KBM-7 (cell line): ENCODE measurements around the gene SELENOM.

Source experiments
- DNase-seq: peaks from one replicate; pipeline ENCODE4 v3.0.0-alpha.2; 2015
- in situ Hi-C: fragments of 300-500 bp; cut with MboI; formaldehyde crosslinking; loops from 2 replicates; pipeline ENCODE4 v1.14.3; 2020; ENCODE audit warnings: low sequenced_read_pairs, low pct_unique_long_range_greater_than_20kb, mixed read lengths

Gene SELENOM

DNA sequence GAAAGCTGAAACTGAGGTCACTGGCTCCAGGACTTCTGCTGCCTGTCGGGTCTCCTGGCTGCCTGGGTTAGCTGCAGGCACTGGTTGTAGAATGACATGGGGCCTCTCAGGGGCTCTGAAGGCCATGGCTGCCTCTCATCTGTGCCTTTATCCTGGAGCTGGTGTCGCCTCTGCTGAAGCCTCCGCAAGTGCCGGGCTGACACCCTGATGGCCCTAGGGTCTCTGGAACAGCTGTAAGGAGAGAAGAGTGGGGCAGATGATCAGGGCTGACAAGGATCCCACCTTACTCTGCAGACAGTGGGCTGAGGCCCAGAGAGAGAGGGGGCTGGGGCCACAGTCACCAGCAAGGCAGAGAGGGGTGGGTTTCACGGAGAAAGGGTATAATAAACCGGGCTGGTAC, 28.3 kb upstream of the SELENOM start:
- in situ Hi-C loops: no loop called here

DNA sequence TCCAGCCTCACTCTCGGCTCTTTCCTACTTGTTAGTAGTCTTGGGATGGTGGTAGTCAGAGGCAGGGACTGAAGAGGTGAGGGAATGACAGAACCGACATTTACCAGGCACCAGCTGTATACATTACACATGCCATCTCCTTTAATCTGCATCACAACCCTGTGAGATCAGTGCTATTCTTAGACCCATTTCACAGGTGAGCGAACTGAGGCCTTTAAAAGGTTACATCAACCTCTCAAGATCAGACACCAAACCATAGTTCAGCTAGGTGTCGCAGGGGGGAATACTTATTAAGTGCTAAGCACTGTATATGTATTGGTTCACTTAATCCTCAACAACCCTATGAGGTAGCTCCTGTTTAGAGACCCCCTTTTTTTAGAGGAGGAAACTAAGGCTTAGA, 27.3 kb upstream of the SELENOM start:
- in situ Hi-C loops: no loop called here
- DNase-seq: no peak

More for the DNA sequence above, 28.3 kb upstream of the SELENOM start:
- no peak for DNase-seq

DNA sequence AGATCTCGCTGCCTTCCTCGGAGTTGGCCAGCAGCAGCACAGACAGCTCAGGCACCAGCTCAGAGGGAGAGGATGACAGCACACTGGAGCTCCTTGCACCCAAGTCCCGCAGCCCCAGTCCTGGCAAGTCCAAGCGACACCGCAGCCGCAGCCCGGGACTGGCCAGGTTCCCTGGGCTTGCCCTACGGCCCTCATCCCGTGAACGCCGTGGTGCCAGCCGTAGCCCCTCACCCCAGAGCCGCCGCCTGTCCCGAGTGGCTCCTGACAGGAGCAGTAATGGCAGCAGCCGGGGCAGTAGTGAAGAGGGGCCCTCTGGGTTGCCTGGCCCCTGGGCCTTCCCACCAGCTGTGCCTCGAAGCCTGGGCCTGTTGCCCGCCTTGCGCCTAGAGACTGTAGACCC, 26.5 kb upstream of the SELENOM start:
- in situ Hi-C loops: no loop called here
- DNase-seq: no peak

DNA sequence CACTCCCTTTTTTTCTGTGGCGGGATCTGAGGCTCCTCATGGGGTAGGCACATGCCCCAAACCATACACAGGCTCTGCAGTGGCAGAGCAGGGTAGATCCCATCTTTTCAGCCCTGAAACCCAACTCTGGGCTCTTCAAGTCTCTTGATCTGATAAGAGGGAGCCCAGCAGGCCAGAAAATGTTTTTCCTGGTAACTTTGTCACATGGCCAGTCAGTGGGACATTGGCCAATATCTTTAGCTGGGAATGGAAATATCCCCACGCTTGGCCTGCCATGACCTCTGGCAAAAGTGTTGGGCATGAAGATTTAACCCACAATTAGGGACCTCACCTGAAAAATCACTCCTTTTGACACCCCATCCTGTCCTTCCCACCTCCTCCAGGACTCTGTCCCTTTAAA, 23.5 kb upstream of the SELENOM start:
- DNase-seq: no peak
- in situ Hi-C loops: no loop called here

DNA sequence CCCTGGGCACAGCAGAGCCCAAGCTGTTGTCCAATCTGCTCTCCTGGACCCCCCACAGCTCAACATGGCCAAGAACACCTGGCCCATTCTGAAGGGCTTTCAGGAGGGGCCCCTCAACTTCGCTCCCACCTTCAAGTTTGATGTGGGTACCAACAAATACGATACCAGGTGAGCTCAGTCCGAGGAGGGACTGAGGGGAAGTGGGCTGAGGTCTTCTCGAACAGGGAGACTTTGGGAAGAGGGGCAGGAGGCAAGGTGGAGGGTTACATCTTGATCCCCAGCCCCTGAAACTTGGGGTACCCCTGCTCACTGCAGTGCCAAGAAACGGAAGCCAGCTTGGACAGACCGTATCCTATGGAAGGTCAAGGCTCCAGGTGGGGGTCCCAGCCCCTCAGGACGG, 20.8 kb upstream of the SELENOM start:
- in situ Hi-C loops: no loop called here
- DNase-seq: no peak

DNA sequence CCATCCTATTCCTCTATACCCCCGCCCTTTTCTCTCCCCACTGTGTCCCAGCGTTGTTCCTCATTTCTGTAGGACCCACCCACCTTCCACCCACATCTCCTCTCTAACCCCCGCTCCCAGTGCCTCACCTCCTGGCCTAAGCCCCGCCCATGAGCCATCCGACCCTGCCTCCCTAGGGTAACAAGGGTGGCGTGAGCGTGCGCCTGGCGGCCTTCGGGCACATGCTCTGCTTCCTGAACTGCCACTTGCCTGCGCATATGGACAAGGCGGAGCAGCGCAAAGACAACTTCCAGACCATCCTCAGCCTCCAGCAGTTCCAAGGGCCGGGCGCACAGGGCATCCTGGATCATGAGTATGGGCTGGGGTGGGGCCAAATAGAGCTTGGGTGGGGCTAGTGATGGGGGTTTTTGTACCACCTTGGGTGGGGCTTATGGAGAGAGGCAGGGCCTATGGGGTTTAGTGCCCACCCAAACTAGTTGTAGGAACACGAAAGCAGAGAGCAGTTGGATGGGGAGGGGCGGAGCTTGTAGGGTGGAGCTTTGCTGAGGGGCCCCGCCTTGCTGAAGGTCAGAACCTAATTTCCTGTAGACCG, 19.9 kb upstream of the SELENOM start:
- peak; percentile 11 for DNase-seq
- in situ Hi-C loops: no loop called here

DNA sequence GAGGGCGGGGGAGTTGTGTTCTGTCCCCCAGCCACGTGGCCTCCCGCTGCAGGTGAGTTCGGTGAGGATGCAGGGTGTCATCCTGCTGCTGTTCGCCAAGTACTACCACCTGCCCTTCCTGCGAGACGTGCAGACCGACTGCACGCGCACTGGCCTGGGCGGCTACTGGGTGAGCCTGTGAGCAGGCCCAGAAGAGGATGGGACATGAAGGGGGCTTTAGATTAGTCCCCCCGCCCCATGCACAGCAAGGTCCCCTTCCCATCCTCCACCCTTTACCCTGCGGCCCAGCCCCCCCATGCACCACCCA, 19.5 kb upstream of the SELENOM start:
- in situ Hi-C loops: no loop called here
- no peak for DNase-seq

DNA sequence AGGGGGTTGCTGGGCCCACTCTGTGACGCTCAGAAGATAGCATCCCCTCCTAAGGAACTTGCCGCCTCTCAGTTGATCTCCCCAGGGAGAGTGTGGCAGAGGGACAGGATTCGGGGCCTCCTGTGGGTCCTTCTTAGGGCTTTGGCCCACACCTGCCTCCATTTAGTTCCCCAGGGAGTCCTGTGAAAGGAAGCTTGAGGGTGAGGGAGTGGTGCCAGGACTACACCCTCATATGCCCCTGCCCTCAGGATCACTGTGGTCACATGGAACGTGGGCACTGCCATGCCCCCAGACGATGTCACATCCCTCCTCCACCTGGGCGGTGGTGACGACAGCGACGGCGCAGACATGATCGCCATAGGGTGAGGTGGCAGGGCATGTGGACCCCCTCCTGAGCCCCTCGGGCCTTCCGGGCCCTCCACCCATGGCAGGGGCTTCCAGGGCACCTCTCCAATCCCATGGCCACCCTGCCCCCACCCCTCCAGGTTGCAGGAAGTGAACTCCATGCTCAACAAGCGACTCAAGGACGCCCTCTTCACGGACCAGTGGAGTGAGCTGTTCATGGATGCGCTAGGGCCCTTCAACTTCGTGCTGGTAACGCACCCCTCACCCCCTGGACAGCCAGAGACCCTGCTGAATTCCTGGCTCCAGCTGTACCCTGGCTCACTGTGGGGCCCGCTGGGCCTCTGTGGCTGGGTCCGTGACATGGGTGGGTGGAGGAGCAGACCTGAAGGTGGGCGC, 18.9 kb upstream of the SELENOM start:
- no peak for DNase-seq
- in situ Hi-C loops: no loop called here

DNA sequence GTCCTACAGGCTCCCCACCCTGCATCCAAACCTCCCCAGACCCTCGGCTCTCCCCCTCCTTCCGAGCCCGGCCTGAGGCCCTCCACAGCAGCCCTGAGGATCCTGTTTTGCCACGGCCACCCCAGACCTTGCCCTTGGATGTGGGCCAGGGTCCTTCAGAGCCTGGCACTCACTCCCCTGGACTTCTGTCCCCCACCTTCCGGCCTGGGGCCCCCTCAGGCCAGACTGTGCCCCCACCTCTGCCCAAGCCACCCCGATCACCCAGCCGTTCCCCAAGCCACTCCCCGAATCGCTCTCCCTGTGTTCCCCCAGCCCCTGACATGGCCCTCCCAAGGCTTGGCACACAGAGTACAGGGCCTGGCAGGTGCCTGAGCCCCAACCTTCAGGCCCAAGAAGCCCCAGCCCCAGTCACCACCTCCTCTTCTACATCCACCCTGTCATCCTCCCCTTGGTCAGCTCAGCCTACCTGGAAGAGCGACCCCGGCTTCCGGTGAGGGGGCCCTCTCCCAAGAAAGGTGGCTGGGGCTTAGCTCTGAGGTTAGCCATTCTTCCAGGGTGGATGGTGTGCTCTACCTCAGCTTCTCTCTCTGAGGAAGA, 18.3 kb upstream of the SELENOM start:
- in situ Hi-C loops: no loop called here

DNA sequence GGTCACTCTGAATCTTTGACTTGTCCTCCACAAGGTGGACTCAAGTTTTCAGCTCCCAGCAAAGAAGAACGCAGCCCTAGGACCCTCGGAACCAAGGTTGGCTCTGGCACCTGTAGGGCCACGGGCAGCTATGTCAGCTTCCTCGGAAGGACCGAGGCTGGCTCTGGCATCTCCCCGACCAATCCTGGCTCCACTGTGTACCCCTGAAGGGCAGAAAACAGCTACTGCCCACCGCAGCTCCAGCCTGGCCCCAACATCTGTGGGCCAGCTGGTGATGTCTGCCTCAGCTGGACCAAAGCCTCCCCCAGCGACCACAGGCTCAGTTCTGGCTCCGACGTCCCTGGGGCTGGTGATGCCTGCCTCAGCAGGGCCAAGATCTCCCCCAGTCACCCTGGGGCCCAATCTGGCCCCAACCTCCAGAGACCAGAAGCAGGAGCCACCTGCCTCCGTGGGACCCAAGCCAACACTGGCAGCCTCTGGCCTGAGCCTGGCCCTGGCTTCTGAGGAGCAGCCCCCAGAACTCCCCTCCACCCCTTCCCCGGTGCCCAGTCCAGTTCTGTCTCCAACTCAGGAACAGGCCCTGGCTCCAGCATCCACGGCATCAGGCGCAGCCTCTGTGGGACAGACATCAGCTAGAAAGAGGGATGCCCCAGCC, 17.6 kb upstream of the SELENOM start:
- in situ Hi-C loops: no loop called here
- DNase-seq: no peak

More for the DNA sequence above, 18.3 kb upstream of the SELENOM start:
- no peak for DNase-seq

DNA sequence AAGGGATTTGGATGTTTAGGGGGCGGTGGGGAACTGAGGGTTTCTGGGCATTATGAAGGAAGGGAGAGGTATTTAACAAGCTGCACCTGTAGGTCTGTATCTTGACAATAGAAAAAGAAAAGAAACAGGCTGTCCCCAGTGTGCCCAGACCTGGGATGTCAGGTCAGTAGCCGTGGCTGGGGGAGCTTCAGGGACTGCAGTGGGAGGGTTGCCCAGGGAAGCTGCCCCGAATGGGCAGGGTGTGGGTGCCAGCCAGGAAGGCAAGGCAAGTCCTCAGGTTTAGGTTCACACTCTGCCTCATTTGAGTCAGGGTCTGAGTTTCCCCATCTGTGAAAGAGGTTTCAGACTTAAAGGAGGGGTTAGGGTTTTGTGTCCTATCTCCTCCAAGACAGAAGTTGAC, 16.9 kb upstream of the SELENOM start:
- DNase-seq: no peak
- in situ Hi-C loops: no loop called here

DNA sequence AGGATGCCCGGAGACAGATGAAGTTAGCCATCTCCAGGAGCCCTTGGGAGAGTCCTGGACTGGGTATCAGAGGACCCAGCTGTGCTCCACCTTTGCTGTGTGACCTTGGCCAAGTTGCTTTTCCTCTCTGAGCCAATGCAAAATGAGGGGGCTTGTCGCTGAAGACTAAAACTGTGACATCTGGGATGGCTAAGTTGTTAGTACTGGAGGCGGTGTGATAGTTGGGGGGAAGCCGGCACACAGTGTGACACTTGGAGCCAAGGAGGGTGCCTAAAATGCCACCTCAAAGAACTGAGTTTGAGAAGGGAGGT, 15.9 kb upstream of the SELENOM start:
- in situ Hi-C loops: no loop called here
- no peak for DNase-seq

DNA sequence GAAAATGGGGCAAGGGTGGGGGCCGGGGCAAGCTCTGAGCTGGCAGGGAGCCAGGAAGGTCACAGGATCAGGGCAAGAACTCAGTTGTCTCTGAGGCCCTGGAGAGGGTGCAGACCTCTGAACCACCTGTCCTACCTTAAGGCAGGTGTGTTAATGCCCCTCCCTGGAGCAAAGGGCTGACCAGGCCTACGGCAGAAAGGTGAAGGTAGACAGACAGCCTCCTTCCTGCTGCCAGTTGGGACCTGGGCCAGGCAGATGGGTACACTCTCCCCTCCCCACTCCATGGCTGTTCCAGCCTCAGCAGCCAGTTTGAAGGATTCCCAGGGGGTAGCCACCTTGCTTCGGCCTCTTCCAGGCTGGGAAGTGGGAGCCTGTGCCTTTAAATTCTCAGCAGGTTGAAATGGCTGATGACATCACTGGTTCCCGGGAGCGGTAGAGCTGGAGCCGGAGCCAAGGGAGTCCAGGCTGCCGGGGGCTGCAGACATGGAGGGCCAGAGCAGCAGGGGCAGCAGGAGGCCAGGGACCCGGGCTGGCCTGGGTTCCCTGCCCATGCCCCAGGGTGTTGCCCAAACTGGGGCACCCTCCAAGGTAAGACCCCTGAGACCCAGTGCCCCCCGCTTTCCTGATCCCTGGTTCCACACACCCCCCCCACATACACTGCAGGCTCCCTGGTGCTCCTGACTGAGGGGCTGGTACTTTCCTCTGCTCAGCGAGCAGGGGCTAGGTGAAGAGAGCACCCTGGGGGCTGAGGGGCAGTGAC, 15.3 kb upstream of the SELENOM start, which contains the start of gene INPP5J:
TSS of gene INPP5J (plus strand) at position 435 of the 760 bp plus-strand sequence. CDS start at position 484, 49 bp downstream.
- no peak for DNase-seq
- in situ Hi-C loops: no loop called here

DNA sequence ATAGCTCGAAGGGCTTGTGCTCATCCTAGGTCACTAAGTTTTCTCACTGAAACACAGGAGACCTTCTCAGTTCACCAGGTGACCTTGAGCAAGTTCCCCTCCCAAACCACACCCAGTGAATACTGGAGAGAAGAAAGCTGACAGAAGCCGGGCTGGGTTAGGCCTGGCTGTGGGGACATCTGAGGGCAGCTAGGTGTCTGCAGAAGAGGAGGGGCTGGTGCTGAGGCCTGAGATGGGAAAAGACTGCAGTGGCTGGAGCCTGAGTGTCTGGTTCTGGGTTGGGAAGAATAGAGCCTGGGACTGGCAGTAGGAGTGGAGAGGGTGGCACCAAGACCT, 14.8 kb upstream of the SELENOM start:
- in situ Hi-C loops: no loop called here
- DNase-seq: no peak

DNA sequence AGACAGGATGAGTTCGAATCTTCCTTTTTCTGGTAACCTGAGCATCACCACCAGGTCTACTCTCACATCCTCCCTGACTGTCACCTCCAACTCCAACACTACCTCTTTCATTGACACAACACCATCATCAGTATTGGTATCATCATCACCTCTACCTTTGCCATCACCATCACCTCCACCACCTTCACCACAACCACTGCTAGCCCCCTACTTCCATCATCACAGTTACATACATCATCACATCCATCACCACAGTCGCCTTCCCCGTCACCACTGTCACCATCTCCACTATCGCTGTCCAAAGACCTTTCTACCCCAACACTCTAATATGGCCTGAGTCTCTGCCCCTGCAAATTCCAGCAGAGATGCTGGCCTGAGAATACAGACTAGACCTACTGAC, 14.0 kb upstream of the SELENOM start:
- in situ Hi-C loops: no loop called here

DNA sequence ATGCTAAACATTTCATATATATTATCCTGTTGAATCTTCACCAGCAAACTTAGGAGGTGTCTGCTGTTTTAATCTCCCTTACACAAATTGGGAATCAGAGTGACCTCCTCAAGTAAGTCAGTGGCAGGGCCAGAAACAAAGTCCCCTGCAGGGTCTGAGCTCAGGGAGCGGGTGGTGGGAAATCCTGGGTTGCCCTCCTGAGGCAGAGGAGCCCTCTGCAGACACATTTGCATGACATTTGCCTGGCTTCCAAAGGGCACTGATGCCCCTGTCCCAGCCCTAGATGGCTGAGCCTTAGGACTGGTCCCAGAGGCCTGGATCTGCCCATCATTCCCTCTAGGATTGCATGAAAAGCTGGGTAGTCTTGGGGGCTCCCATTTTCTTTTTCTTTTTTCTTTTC, 13.3 kb upstream of the SELENOM start:
- no peak for DNase-seq
- in situ Hi-C loops: no loop called here

More for the DNA sequence above, 14.0 kb upstream of the SELENOM start:
- no peak for DNase-seq

DNA sequence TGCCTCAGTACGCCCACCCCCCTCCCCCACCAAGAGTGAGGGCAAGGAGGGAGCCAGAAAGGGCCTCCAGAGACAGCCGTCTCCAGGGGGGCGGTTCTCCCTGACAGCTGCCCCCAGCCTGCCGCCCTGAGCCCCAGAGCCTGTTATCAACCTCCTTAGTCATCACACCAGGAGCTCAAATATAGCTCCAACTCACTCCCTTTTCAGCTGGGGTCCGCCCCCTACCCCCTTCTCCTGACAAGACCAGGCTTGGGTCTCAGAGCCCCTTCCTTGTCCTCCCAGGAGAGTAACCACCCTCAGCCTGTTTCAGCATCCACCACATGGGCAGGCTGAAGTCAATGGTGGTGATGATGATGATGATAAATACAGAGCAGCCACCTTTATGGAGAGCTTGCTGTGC, 12.9 kb upstream of the SELENOM start:
- DNase-seq: no peak
- in situ Hi-C loops: no loop called here

DNA sequence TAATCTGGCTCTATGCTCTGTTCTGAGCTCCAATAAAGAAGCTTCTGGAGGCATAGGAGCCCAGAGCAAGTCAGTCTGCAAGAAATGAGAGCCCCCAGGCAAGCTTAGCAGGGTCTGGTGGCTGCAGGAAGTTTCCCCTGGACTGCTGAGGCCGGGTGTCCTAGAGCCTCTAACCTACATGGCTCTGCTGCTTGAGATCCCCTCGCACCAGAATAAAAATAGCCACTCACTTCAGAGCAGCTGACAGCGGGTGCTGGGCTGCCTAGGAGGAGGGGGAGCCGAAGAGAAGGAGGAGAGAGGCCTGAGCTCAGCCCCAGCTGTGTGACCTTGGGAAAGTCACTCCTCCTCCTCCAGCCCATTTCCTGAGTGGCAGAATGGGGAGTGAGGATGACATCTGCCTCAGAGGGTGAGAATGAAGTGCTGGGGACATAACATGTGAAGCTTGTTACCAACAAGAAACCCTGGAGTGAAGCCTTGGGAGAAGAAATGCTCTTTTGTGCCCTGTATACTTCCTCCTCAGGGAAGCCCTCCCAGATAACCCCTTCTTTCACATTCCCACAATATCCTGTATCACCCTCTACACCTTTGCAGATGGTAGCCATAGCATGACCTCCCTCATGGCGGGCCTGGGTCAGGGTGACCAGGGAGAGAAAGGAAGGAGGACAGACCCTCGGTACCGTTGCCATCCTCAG, 11.8 kb upstream of the SELENOM start:
- in situ Hi-C loops: no loop called here
- DNase-seq: no peak

DNA sequence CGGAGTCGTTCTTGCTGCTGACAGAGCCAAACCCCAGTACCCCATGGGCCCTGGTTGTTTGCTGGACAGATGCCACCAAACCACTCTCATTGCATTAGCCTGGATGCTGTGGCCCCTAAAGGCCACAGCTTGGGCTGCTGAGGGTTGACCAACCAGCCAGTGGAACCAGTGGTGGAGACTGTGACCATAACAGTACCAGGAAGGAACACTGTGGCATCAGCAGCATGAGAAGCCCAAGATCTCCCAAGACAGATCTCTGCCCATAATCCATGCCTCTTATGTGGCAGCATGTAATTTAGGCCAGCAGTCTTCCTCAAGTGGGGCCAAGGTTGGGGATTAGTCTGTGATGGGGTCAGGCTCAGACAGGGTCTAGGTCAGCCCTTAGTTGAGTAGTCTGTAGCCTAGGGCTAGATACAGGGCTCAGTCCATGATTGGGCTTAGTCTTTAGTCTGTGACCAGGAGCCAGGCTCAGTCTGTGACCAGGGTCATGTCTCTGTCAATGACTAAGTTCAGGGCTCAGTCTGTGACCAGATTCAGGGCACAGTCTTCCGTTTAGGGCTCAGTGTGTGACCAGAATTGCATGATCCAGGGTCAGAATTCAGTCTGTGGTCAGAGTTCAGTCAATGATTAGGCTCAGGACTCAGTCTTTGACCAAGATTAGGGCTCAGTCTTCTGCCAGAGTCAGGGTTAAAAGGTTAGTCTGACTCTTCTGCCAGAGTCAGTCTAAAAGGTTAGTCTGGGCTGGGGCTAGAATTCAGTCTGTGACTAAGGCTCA, 10.9 kb upstream of the SELENOM start:
- DNase-seq: no peak
- in situ Hi-C loops: no loop called here
